ENCODE results near the gene CEP83. TPM values are rescaled to one million over a fixed set of nuclear protein-coding genes. Genes with fewer than 3 reads are reported as not detected.
"Not testable (repeated sequence)": the region's sequence is repeated elsewhere in the genome, so short reads cannot be mapped to it uniquely, and the experiment has no call there.

CEP83 gene
- total RNA-seq, 2 donors from 2014 or later: 23.3 to 26.3 TPM

DNA sequence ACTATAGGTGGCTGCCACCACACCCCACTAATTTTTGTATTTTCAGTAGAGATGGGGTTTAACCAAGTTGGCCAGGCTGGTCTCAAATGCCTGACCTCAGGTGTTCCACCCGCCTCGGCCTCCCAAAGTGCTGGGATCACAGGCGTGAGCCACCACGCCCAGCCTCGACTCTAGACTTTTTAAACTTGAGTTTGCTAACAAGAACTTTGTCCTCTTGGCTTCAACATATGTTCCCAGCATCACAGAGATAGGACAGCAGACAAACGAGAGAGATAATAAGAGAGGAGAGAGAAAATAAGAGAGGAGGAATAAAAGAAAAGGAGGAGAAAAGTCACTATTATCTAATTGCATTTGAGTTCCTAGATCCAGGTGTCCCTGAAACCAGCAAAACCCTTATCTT is 119.1 kb downstream of the CEP83 start:
- Mint-ChIP-seq H3K36me3 (ENCODE audit: insufficient read depth in 2 of 2) (peaks cover 10 to 13% of the 10 kb centered on the region in 2 donors), H3K9me3 (no peaks in the 10 kb centered on the region), H3K4me3 (no peak overlapping the region), H3K27ac (no peak overlapping the region), H3K4me1 (ENCODE audit: low read depth) (no peaks in the 10 kb centered on the region), H3K27me3 (ENCODE audit: low read depth) (no peaks in the 10 kb centered on the region)
- DNase-seq (no peak), ATAC-seq (replicated peaks in 1 of 2) (no peak)

DNA sequence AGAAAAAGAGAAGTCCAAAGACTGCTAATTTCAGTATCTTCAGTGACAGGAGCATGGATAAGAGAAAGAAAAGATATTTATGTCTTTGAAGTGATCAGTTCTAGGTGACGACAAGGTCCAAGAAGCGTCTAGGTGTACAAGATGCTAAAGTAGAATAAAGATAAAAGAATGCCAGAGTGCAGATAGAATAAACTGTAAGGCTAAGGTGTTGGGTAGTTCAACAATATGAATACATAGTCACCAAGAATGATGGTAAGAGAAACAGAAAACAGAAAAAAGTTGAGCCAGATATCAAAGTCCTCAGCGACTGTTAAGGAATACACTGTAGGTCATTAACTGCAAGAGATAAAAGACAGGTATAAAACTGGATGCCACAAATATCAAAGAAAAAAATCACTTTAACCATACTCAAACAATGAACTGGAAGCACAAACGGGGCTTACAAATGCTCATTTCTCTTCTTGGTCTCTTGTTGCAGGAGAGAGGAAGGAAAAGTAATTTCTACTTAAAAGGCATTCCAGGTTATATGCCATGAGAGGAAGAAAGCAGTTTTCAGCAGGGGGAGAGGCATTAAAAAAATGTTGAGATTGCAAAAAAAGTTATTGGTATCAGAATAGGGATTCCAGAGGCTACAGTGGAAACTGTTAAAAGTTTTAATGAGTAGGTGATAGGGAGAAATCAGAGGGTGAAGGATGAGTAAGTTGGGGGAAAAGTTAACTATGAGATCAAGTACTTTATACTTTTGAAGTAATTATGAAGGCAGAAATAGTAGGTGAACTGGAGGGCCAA is 121.5 kb downstream of the CEP83 start:
- no peaks in the 10 kb centered on the region for H3K9me3 Mint-ChIP-seq
- no peaks in the 10 kb centered on the region for H3K4me1 Mint-ChIP-seq (ENCODE audit: low read depth)
- DNase-seq: no peak
- H3K4me3 Mint-ChIP-seq: no peak overlapping the region
- H3K27ac Mint-ChIP-seq: no peak overlapping the region
- peaks cover 5 to 9% of the 10 kb centered on the region in 2 donors for H3K36me3 Mint-ChIP-seq (ENCODE audit: insufficient read depth in 2 of 2)
- no peaks in the 10 kb centered on the region for H3K27me3 Mint-ChIP-seq (ENCODE audit: low read depth)
- ATAC-seq (replicated peaks in 1 of 2): no peak

DNA sequence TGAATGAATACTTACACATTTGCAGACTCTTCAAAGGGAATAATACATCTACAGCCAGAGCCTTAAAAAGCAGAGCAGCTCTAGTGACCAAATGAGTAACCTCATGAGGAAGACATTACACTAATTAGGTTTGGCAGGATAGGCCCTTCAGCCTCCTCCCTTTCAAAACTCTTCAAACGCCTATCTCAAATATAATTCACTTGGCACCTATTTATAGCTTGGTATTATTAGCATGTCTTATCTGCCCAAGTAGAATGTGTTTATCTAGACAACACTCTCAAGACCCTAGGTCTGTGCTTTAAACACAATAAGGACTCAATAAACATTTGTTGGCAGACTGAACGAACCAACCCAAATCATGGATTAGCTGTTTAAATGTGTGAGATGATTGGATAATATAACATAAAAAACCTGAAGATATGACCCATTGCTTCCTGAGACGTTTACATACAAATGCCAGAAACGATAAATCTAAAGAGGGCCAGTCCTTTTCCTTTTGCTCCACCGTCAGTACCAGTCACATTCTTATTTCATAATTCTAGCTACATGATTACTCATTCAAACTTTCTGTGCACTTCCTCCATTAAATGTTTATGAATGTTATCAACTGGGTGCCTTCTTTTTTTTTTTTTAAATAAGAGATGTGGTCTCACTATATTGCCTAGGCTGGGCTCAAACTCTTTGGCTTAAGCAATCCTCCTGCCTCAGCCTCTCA is 123.3 kb downstream of the CEP83 start:
- no peak overlapping the region for H3K27ac Mint-ChIP-seq
- no peaks in the 10 kb centered on the region for H3K9me3 Mint-ChIP-seq
- no peaks in the 10 kb centered on the region for H3K27me3 Mint-ChIP-seq (ENCODE audit: low read depth)
- H3K4me1 Mint-ChIP-seq (ENCODE audit: low read depth): no peaks in the 10 kb centered on the region
- no peak overlapping the region for H3K4me3 Mint-ChIP-seq
- peaks cover 6 to 7% of the 10 kb centered on the region in 2 donors for H3K36me3 Mint-ChIP-seq (ENCODE audit: insufficient read depth in 2 of 2)
- no peak for DNase-seq
- ATAC-seq (replicated peaks in 1 of 2): no peak

DNA sequence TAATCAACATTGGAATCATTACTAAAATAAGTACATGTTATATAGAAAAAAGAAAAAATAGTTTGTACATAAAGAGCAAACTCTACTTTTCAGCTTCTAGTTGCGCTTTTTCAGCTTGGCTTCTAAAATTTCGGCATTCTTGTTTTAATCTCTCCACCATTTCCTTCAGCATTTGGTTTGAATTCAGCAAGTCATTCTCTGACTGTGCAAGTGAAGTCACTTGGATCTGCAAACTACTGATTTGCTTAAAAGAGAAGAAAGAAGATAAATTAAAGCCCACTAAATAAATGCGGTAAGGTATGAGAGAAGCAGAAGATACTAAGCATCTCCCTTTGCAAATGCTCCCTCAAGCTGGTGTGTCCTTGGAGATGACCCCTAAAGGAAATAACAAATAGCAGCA is 126.3 kb downstream of the CEP83 start:
- Mint-ChIP-seq H3K36me3 (ENCODE audit: insufficient read depth in 2 of 2) (peaks cover 8 to 22% of the 10 kb centered on the region in 2 donors), H3K27ac (no peak overlapping the region)
- no peak for ATAC-seq (replicated peaks in 1 of 2)

DNA sequence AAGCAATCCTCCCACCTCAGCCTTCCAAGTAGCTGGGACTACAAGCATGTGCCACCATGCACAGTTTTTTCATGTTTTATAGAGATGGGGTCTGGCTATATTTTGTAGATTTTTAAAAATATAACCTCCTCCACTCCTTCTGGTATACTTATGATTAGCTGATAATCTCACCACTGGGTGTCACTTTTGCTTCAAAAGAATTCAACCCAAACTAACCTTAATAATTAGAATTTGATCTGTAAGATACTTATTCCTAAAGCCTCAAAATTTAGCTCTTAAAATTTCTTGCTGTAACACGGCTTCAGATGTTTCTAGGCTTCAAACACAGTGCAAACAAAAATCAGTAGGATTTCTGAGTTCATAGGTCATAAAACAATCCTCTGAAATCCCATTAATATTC is 130.3 kb downstream of the CEP83 start:
- Mint-ChIP-seq H3K4me1 (ENCODE audit: low read depth) (peaks cover 33% of the 10 kb centered on the region), H3K4me3 (no peak overlapping the region), H3K9me3 (peaks cover 0 to 3% of the 10 kb centered on the region in 2 donors), H3K27ac (no peak overlapping the region), H3K36me3 (ENCODE audit: insufficient read depth in 2 of 2) (peaks cover 17 to 41% of the 10 kb centered on the region in 2 donors), H3K27me3 (ENCODE audit: low read depth) (no peaks in the 10 kb centered on the region)
- DNase-seq: no peak
- no peak for ATAC-seq (replicated peaks in 1 of 2)

More for the DNA sequence above, 126.3 kb downstream of the CEP83 start:
- no peaks in the 10 kb centered on the region for H3K27me3 Mint-ChIP-seq (ENCODE audit: low read depth)
- peaks cover 9% of the 10 kb centered on the region for H3K4me1 Mint-ChIP-seq (ENCODE audit: low read depth)
- no peaks in the 10 kb centered on the region for H3K9me3 Mint-ChIP-seq
- no peak for DNase-seq
- H3K4me3 Mint-ChIP-seq: no peak overlapping the region

DNA sequence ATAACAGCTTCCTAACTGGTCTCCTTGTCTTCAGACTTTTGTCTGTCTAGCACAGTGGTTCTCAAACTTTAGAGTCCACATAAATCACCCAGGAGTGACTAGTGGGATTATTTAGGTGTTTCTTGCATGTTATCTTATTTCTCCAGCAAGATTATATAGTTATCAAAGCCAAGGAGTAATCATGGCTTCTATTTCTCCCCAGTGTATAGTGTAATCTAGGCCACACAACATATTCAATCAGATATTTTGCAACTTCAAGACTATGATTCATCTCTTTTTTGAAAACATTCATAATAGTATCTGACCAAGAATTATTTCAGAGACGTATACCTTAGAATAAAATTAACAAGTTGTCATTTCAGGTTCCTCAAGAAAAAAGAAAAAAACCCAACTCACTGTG is 131.9 kb downstream of the CEP83 start:
- peak; percentile 33 to 38 for ATAC-seq (replicated peaks in 1 of 2)
- peaks cover 0 to 3% of the 10 kb centered on the region in 2 donors for H3K9me3 Mint-ChIP-seq
- H3K4me3 Mint-ChIP-seq: peak overlapping the region; percentile 11 to 58
- DNase-seq: no peak
- H3K27ac Mint-ChIP-seq: peak overlapping the region; percentile 36
- H3K36me3 Mint-ChIP-seq (ENCODE audit: insufficient read depth in 2 of 2): peaks cover 21 to 52% of the 10 kb centered on the region in 2 donors
- H3K27me3 Mint-ChIP-seq (ENCODE audit: low read depth): no peaks in the 10 kb centered on the region
- peaks cover 33% of the 10 kb centered on the region for H3K4me1 Mint-ChIP-seq (ENCODE audit: low read depth)

DNA sequence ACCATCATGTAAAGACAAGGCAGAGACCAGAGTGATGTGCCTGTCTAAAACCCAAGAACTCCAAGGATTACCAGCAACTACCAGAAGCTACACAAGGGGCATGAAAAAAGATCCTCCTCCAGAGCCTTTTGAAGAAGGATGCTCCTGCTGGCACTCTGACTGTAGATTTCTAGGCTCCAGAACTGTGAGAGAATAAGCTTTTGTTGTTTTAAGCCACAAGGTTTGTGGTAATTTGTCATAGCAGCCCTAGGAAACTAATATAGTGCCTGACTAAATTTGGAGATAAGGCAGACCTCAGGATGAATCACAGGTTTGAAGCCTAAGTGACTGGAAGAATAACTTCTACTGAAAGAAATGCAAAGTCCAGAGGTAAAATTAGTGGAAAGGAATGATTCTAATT is 132.9 kb downstream of the CEP83 start:
- ATAC-seq (replicated peaks in 1 of 2) (peak; percentile 92), DNase-seq (peak; percentile 9 to 21)
- Mint-ChIP-seq H3K9me3 (peaks cover 0 to 3% of the 10 kb centered on the region in 2 donors), H3K27me3 (ENCODE audit: low read depth) (no peaks in the 10 kb centered on the region), H3K36me3 (ENCODE audit: insufficient read depth in 2 of 2) (peaks cover 27 to 53% of the 10 kb centered on the region in 2 donors), H3K4me1 (ENCODE audit: low read depth) (peaks cover 33% of the 10 kb centered on the region), H3K4me3 (peak overlapping the region in 1 of 2 donors; percentile 65), H3K27ac (peak overlapping the region; percentile 71)

DNA sequence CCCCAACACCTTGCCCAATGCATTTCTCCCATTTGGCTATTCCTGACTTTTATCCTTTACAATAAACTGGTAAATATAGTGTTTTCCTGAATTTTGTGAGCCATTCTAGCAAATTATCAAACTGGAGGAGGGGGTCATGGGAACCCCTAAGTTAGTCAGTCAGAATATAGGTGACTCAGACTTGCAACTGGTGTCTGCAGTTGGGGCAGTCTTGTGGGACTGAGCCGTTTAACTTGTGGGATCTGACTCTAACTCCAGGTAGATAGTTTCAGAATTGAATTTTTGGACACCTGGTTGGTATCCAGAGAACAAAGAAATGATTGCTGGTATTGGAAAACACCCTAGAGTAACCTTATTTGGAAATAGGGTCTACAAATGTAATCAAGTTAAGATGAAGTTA is 133.4 kb downstream of the CEP83 start:
- ATAC-seq (replicated peaks in 1 of 2): peak; percentile 42 to 44
- H3K4me1 Mint-ChIP-seq (ENCODE audit: low read depth): peaks cover 33% of the 10 kb centered on the region
- H3K27ac Mint-ChIP-seq: peak overlapping the region; percentile 71
- DNase-seq: no peak
- peaks cover 31 to 53% of the 10 kb centered on the region in 2 donors for H3K36me3 Mint-ChIP-seq (ENCODE audit: insufficient read depth in 2 of 2)
- H3K9me3 Mint-ChIP-seq: peaks cover 3 to 5% of the 10 kb centered on the region in 2 donors
- H3K27me3 Mint-ChIP-seq (ENCODE audit: low read depth): no peaks in the 10 kb centered on the region
- H3K4me3 Mint-ChIP-seq: peak overlapping the region in 1 of 2 donors; percentile 65

DNA sequence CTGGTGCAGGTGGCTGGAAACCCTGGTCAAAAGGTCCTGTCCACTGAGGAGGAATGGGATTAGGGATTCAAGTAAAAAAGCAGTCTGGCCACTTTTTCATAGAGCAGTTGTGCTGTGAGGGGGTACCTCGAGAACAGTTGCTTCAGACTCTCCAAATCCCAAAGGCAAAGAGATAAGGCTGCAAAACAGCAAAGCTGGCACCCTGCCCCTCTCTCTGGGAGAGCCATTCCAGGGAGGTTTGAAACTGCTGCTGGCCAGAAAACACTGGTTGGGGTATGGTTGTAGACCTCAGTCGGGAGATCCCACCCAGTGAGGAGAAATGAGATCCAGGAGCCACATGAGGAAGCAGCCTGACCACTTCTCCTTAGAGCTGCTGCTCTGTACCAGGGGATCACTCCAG is 137.3 kb downstream of the CEP83 start:
- peaks cover 54 to 66% of the 10 kb centered on the region in 2 donors for H3K36me3 Mint-ChIP-seq (ENCODE audit: insufficient read depth in 2 of 2)
- DNase-seq (no peak), ATAC-seq (replicated peaks in 1 of 2) (no peak)
- no peaks in the 10 kb centered on the region for H3K27me3 Mint-ChIP-seq (ENCODE audit: low read depth)
- peaks cover 29 to 34% of the 10 kb centered on the region in 2 donors for H3K9me3 Mint-ChIP-seq
- H3K4me1 Mint-ChIP-seq (ENCODE audit: low read depth): peaks cover 19% of the 10 kb centered on the region
- no peak overlapping the region for H3K4me3 Mint-ChIP-seq
- no peak overlapping the region for H3K27ac Mint-ChIP-seq

DNA sequence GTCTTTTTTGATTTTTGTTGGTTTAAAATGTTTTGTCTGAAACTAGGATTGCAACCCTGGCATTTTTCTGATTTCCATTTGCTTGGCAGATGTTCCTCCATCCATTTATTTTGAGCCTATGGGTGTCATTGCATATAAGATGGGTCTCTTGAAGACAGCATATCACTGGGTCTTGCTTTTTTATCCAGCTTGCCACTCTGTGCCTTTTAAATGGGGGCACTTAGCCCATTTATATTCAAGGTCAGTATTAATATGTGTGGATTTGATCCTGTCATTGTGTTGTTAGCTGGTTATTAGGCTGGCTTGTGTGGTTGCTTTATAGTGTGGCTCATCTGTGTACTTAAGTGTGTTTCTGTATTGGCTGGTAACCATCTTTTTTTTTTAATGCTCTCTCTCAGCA is 139.6 kb downstream of the CEP83 start:
- Mint-ChIP-seq H3K9me3 (peaks cover 36 to 41% of the 10 kb centered on the region in 2 donors), H3K27me3 (ENCODE audit: low read depth) (no peaks in the 10 kb centered on the region)
- no peak for ATAC-seq (replicated peaks in 1 of 2)

DNA sequence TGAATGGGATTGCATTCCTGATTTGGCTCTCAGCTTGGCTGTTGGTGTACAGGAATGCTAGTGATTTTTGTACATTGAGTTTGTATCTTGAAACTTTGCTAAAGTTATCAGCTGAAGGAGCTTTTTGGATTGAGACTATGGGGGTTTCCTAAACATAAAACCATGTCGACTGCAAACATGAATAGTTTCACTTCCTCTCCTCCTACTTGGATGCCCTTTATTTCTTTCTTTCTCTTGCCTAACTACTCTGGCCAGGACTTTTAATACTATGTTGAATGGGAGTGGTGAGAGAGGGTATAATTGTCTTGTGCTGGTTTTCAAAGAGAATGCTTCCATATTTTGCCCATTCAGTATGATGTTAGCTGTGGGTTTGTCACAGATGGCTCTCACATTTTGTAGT is 141.5 kb downstream of the CEP83 start:
- Mint-ChIP-seq H3K36me3 (ENCODE audit: insufficient read depth in 2 of 2) (peaks cover 44 to 49% of the 10 kb centered on the region in 2 donors), H3K27ac (no peak overlapping the region), H3K9me3 (peaks cover 33 to 41% of the 10 kb centered on the region in 2 donors), H3K27me3 (ENCODE audit: low read depth) (no peaks in the 10 kb centered on the region), H3K4me3 (no peak overlapping the region), H3K4me1 (ENCODE audit: low read depth) (peaks cover 6% of the 10 kb centered on the region)
- ATAC-seq (replicated peaks in 1 of 2) (no peak), DNase-seq (no peak)

More for the DNA sequence above, 139.6 kb downstream of the CEP83 start:
- H3K36me3 Mint-ChIP-seq (ENCODE audit: insufficient read depth in 2 of 2): peaks cover 54 to 66% of the 10 kb centered on the region in 2 donors
- H3K4me3 Mint-ChIP-seq: no peak overlapping the region
- peaks cover 6% of the 10 kb centered on the region for H3K4me1 Mint-ChIP-seq (ENCODE audit: low read depth)
- DNase-seq: no peak
- no peak overlapping the region for H3K27ac Mint-ChIP-seq

DNA sequence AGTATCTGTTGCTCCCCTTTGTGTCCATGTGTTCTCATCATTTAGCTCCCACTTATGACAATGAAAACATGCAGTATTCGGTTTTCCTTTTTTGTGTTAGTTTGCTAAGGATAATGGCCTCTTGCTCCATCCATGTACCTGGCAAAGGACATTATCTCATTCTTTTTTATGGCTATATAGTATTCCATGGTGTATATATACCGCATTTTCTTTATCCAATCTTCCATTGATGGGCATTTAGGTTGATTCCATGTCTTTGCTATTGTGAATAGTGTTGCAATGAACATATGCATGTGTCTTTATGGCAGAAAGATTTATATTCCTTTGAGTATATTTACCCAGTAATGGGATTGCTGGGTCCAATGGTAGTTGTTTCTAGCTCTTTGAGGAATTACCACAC is 143.1 kb downstream of the CEP83 start:
- ATAC-seq (replicated peaks in 1 of 2); H3K27me3 Mint-ChIP-seq (ENCODE audit: low read depth); H3K27ac Mint-ChIP-seq; H3K4me1 Mint-ChIP-seq (ENCODE audit: low read depth); DNase-seq; H3K4me3 Mint-ChIP-seq: not testable (repeated sequence)
- Mint-ChIP-seq H3K36me3 (ENCODE audit: insufficient read depth in 2 of 2) (peaks cover 35 to 48% of the 10 kb centered on the region in 2 donors), H3K9me3 (peaks cover 33 to 40% of the 10 kb centered on the region in 2 donors)

DNA sequence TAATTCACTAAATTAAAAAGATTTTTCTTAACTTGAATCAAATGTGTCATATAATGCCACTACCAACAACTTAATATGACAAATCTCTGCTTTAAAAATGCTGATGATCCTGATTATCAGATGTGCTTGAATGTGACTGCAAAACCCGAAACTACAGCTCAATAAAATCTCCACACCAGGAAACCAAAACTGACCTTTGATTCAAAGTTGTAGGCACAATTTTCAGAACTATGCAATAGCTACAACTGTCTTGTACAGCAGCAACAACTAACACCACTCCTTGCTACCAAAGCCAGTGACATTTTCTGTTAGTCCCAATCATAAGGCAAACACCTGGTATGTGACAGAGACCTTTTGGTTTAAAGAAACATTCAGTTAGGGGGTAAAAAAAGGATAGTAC is 147.3 kb downstream of the CEP83 start:
- Mint-ChIP-seq H3K27ac (no peak overlapping the region), H3K9me3 (peaks cover 7% of the 10 kb centered on the region in 2 donors)

More for the DNA sequence above, 147.3 kb downstream of the CEP83 start:
- no peak for DNase-seq
- Mint-ChIP-seq H3K36me3 (ENCODE audit: insufficient read depth in 2 of 2) (peaks cover 9 to 28% of the 10 kb centered on the region in 2 donors), H3K4me1 (ENCODE audit: low read depth) (peaks cover 15% of the 10 kb centered on the region), H3K27me3 (ENCODE audit: low read depth) (no peaks in the 10 kb centered on the region), H3K4me3 (no peak overlapping the region)
- ATAC-seq (replicated peaks in 1 of 2): no peak
